Parietal lobe (tissue), 2 donors: ENCODE measurements around the gene MLH1. TPM values are rescaled to one million over a fixed set of nuclear protein-coding genes. Genes with fewer than 3 reads are reported as not detected.

Experiments
- small RNA-seq: library from RNA; depleted of rRNA; stranded (forward); fragments of <200 nt; gene quantifications from one replicate; pipeline ENCODE3, GENCODE V24; 2014; ENCODE audit warnings: low replicate concordance
- total RNA-seq: library from RNA; depleted of rRNA; stranded (reverse); fragments of >200 nt; gene quantifications from one replicate; pipeline ENCODE4 v1.2.3, GENCODE V29; 2014

MLH1 gene
- total RNA-seq: 76.1 TPM

GRCh38 chr3:36993326-36994283, at the start of gene MLH1:
TSS of gene MLH1 (plus strand) at chr3:36993518. CDS start at chr3:36993548, 30 bp downstream.

GRCh38 chr3:36944641-36945270, 48.6 kb upstream of the MLH1 start, which contains the start of gene TRANK1:
TSS of gene TRANK1 (minus strand) at chr3:36945054. CDS start at chr3:36944809, 245 bp downstream.

GRCh38 chr3:36992806-36993325, 452 bp upstream of the MLH1 start, which contains the start of gene EPM2AIP1:
TSS of gene EPM2AIP1 (minus strand) at chr3:36993131. CDS start at chr3:36993077, 54 bp downstream.

Small RNA genes within 50 kb of the gene (small RNA-seq; reads per million reads assigned to genes)
- gene RF00019: not detected
- gene RNU6ATAC4P: not detected

Other genes with a start within 250 kb of the MLH1 start
- 10.3 TPM for gene DCLK3, start 229.0 kb upstream of the MLH1 start, total RNA-seq
- 20.0 TPM for gene TRANK1, start 48.5 kb upstream of the MLH1 start, total RNA-seq
- 59.2 TPM for gene EPM2AIP1, start 387 bp upstream of the MLH1 start, total RNA-seq
- gene LRRFIP2, start 181.1 kb downstream of the MLH1 start, total RNA-seq: 109 TPM
- 67.3 TPM for gene GOLGA4, start 249.8 kb downstream of the MLH1 start, total RNA-seq